ENCODE measurements around the gene TRIM54.
"Not testable (repeated sequence)": the region's sequence is repeated elsewhere in the genome, so short reads cannot be mapped to it uniquely, and the experiment has no call there.

TRIM54 gene

DNA sequence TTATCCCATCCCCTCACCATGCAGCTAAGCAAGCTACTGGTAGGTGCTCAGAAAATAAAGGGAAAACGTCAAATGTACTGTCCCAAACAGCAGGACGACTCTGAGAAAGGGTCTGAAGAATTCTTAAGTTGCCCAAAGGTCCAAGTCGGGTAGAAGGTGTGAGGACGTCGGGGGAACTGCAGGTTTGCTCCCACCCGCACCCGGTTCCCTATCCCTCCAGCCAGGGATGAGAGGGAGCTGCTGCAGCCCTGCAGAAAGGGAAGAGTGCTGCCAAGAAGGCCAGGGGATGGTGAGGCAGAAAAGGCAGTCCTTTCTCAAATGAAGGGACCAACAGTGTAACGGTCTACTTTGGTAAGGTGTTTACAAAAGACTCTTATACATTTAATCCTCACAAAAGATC, 32.9 kb downstream of the TRIM54 start:
- DNase-seq, result no peak

- DNase-seq, result no peak
Observed at GRCh38 chr2:27316655-27317412, 34.6 kb downstream of the TRIM54 start.

DNA sequence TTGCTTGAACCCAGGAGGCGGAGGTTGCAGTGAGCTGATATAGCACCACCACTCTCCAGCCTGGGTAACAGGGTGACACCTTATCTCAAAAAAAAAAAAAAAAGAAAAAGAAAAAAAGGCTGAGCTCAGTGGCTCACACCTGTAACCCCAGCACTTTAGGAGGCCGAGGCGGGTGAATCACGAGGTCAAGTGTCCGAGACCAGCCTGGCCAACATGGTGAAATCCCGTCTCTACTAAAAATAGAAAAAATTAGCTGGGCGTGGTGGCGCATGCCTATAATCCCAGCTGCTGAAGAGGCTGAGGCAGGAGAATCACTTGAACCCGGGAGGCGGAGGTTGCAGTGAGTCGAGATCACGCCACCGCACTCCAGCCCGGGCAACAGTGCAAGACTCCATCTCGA, 37.6 kb downstream of the TRIM54 start:
- not testable (repeated sequence) for DNase-seq

DNA sequence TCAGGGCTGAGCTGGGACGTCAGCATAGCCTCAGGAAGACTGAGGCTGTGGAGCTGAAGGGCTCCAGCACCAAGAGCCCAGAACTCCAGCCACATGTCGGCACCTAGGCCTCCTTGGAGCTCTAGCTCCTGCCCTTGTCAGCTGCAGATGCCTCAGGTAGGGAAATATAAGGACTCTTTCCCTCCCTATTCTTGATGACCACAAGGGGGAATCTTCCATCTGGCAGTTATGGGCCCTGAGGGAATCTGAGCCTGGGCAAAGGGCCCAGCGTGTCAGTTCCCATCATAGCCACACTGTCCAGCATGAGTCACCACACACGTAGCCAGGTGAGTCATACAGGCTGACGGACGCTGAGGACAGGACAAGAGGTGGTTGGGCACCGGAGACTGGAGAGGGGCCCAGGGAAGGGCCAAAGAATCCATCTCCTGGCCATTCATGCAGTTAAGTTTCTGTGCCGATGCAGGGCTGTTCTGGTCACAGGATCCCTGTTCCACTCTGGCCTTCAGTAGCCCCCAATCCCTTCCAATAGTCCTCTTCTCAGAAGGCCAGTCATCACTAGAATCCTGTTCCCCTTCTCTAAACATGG, 38.8 kb downstream of the TRIM54 start:
- peak in 1 of 2 experiments; percentile 12 for DNase-seq

DNA sequence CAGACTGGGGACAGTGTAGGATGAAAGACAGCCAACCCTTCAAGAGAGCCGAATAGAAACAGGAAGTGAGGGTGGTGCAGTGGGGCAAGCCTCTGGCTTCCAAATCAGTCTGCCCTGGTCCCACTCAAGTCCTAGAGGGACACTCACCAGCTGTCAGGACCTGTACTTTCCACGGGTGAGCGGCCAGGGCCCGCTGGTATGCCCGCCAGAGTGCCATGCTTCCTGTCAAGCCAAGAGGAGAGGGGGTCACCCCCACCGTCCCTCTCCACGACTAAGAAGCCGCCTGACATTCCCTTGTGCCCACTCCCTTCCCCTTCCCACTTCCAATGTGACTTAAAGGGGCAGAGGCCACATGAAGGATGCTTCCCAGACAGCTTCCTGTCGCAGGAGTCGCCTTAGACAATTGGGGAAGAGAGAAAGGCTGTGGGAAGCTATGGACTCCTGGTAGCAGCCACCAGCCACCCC, 40.1 kb downstream of the TRIM54 start:
- DNase-seq, result no peak

- peak; percentile 78 to 93 for DNase-seq
Observed at GRCh38 chr2:27322766-27323595, 40.8 kb downstream of the TRIM54 start, which contains the start of gene MPV17. Gene MPV17, minus strand, starts transcription at chr2:27323097. Its CDS starts 580 bp downstream, at chr2:27322517.

DNA sequence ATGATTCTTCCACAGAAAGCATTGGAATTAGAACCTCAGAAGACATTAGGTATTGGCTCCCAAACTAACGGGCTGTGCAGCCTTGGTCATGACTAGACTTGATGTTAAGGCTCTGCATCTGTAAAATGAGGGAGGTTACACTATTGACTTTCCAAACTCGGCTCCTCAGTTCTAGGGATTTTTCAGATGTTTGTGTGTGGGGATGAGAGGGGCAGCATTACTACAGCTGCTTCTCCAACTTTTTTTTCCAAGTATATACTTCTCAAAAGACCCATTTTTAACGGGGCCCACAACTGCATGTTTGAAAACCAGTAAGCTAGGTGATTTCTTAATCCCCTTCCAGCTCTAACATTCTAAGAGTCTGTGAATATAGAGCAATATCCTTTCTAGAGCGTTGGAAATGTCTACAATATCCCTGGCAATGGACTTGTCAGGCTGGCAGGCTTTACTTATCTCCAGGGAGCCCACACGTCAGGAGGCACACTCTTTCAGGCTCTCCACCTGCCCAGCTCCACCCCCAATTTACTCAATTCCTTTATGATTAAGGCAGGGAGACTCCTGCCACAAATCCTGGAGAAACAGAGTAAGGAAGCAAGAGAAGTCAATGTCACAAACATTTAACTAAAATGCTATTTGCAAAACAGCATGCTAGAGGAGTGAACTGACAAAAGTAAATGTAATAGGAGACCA, 41.5 kb downstream of the TRIM54 start:
- DNase-seq, result no peak

DNA sequence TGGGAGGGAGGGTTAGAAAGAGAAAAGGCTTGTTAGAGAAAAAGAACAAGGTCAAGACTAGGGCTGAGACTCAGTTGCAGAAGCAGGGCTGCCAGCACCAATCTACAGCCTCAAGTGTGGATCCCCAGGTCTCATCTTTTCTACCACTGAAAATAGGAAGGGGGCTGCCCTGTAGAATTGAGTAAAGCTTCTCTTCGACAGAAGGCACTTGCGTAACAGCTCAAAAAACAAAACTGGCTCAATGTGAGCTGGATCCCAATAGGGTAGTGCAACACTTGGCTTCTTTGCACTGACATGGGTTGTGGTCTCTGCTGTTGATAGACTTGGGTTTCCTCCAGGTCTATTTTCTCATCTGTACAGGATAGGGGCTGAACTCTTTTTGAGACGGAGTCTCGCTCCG, 42.5 kb downstream of the TRIM54 start:
- no peak for DNase-seq

DNA sequence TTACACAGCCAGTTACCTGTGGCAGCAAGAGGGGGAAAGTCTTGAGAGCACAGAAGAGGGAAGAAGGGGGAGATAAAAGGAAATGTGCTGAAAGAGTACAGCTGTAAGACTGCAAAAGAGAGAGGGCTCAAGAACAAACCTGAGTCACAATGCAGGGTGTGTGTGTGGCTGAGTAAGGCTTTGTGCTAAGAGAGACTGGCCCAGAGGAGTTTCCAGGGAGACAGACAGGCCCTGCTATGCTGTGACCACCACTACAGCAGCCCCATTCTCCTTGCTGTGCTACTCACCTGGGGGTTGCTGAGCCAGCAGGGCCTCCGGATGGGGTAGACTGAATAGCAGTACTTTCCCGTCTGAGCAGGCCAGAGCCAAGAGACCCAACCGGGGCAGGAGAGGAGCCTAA, 53.1 kb downstream of the TRIM54 start:
- no peak for DNase-seq

DNA sequence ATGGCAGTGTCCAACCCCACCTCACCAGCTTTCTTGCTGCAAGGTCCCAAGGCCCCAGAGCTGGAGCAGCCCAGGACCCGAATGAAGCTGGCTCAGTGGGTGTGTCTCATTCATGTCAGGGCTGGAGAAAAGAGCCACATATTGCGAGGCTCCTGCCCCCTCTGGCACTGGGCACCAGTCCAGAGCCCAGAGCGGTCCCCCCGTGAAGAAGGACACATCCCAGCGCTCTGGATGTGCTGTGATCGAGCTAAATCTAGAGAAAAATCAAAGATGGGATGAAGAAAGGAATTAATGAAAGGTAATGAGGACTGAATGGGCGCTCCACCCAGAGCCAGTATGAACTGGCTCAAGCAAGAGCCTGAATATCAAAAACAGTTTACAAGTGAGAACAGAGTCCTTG, 53.9 kb downstream of the TRIM54 start:
- no peak for DNase-seq

DNA sequence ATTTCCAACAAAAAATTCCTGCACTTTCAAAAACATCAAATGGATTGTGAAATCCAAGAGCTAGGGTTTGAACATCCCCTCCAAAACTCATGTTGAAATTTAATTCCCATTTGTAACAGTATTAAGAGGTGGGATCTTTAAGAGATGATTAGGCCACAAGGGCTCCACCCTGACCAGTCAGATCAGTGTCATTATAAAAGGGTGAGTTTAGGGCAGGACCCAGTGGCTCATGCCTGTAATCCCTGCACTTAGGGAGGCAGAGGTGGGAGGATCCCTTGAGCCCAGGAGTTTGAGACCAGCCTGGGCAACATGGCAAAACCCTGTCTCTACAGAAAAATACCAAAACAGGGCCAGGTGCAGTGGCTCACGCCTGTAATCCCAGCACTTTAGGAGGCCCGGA, 65.4 kb downstream of the TRIM54 start:
- DNase-seq, result no peak

DNA sequence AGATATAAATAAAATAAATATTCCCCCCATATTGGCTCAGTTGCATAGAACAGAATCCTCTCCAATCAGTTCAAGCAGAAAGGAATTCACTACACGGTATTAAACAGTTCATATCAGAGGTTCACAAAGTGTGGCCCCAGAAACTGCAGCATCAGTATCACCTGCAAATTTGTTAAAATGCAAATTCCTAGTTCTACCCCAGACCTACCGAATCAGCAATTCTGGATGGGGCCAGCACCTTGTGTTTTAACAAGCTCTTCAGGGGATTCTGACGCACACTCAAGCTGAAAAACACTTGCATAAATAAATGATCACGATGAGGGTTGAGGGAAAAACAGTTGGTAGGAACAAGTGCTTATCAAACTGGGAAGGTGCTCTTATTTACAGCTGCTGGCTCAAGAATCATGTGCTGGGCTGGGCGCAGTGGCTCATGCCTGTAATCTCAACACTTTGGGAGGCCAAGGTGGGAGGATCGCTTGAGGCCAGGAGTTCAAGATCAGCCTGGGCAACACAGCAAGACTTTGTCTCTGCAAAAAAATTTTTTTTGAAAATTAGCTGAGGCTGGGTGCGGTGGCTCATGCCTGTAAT, 68.0 kb downstream of the TRIM54 start:
- peak; percentile 24 to 56 for DNase-seq

DNA sequence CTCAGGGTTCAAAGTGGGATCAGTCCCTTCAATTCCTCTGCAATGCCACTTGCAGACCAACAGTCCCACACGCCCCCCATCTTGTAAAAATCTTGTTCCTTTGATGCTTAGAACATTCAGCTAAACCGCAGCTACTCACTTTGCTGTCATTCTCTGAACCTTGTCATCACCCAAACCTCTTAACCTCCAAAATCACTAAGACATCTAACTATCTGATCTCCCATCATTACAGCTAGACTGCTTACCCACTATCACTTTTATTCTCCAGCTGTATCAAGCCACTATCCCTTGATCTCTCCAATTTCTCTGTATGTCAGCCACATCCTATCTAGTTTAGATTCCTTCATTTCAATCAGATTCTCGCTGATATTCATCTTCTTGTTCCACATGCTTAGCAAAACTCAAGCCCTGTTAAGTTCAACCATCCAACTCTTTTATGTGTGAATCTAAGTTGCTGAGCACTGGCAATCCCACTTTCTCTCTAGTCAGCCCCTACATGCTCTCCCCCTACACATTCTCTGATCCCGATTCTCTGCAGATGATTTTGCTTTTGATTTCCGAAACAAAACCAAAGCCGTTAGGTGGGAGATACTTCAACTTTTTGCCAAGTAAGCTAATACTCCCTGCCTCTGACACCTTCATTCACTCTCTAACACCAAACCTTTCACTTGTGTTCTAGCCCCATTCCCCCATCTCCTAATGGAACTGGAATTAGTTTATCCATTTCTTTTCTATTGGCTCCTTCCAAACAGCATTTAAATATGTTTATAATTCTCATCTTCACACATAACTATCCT, 69.8 kb downstream of the TRIM54 start:
- no peak for DNase-seq

- DNase-seq, result not testable (repeated sequence)
Observed at GRCh38 chr2:27353386-27353761, 71.1 kb downstream of the TRIM54 start.

GRCh38 chr2:27353762-27354596, 71.8 kb downstream of the TRIM54 start:
- DNase-seq, result no peak

- no peak for DNase-seq
Observed at GRCh38 chr2:27354597-27354927, 72.3 kb downstream of the TRIM54 start.

GRCh38 chr2:27356056-27356381, 73.8 kb downstream of the TRIM54 start:
- DNase-seq, result peak in 1 of 2 experiments; percentile 75

DNA sequence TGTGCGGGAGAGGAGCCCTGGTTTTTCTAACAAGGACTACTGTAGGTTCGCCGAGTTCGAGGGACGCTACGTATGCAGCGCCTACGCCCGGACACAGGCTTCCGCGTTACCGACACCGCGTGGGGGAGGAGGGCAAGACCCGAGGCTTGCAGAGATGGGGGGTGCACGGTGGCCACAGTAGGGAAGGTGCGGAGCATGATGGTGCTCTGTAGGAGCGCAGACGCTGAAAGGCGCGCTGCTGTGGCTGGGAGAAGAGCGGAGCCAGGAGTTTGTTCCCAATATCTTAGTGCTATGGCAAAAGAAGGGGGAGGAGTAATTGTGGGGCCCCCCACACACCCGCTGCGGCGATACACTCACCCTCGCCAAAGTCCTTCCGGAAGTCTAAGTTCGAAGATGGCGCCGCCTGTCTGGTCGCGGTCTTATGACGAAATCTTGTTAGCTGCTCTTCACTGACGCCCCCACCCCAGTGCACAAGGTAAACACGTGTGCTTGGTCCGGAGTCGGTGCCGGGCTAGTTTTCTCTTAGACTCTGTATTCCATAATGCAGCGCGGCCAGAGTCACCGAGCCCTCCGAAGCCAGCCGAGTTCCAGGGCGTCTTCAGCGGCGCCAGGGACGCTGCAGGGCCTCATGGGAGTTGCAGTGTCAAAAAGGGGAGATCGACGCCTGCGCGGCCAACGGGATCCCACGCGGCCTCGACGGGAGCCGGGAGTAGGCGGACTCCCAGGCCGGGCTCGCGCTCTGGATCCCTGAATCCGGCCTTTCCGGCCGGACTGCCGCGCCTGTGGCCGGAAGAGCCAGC, 74.4 kb downstream of the TRIM54 start, which contains the start of gene GTF3C2:
Gene GTF3C2, minus strand, starts transcription at position 383 of the 800 bp plus-strand sequence. CDS start 13,210 bp downstream, outside the sequence.
- peak; percentile 98 to 99 for DNase-seq
